ENCODE results near the gene ANXA2. TPM values are rescaled to one million over a fixed set of nuclear protein-coding genes. Genes with fewer than 3 reads are reported as not detected.

Gene ANXA2
- total and polyA plus RNA-seq, 8 donors: 123 to 476 (median 260) TPM

DNA sequence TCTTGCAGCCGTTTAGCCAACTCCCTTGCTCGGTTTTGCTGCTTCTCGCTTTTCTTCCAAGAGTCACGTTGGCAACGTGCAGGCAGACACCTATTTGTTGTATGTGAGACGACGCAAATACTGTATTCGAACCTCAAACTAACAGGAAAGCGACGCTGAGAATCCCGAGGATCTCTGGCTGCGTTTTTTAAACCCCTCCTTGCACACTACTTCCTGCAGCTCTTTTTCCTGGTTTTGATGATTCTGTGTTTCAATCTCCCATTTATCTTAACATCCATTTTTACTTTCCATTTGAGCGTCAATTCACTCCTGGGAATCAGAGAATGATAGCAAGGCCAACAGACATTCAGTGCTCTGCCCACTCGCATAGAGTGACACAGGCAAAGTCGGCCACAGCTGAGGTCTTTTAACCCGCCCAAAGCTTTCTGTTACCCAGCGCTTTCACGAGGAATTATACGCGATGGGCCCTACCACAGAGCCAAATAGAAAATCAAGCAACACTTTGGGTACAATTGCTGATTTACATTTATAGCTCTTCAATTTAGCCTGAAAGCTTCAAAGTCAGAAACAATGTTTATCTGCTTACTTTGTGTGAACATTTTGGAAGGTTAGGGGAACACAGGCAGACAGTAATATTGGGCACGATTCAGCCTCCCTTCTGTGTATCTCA lies 1.6 kb upstream of the ANXA2 start:
- FAIRE-seq: no peak
- WGBS, 2 donors: 73 to 76% methylated on average over 21 of the region's 21 CpGs
- Histone ChIP-seq H3K36me3 (no peaks in the 10 kb centered on the region), H3K27ac (no peak overlapping the region), H3K27me3 (no peaks in the 10 kb centered on the region), H3K4me1 (peaks cover 0 to 6% (median 4%) of the 10 kb centered on the region in 3 donors), H3K4me3 (no peak overlapping the region), H3K9me3 (no peaks in the 10 kb centered on the region)
- DNase-seq: no peak
- TF ChIP-seq, protein P1, sequence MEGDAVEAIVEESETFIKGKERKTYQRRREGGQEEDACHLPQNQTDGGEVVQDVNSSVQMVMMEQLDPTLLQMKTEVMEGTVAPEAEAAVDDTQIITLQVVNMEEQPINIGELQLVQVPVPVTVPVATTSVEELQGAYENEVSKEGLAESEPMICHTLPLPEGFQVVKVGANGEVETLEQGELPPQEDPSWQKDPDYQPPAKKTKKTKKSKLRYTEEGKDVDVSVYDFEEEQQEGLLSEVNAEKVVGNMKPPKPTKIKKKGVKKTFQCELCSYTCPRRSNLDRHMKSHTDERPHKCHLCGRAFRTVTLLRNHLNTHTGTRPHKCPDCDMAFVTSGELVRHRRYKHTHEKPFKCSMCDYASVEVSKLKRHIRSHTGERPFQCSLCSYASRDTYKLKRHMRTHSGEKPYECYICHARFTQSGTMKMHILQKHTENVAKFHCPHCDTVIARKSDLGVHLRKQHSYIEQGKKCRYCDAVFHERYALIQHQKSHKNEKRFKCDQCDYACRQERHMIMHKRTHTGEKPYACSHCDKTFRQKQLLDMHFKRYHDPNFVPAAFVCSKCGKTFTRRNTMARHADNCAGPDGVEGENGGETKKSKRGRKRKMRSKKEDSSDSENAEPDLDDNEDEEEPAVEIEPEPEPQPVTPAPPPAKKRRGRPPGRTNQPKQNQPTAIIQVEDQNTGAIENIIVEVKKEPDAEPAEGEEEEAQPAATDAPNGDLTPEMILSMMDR (IDR thresholded peaks at IDR 0.05): no peak
- ATAC-seq: no peak
- intact Hi-C loops (cut with DNase I): no loop called here

DNA sequence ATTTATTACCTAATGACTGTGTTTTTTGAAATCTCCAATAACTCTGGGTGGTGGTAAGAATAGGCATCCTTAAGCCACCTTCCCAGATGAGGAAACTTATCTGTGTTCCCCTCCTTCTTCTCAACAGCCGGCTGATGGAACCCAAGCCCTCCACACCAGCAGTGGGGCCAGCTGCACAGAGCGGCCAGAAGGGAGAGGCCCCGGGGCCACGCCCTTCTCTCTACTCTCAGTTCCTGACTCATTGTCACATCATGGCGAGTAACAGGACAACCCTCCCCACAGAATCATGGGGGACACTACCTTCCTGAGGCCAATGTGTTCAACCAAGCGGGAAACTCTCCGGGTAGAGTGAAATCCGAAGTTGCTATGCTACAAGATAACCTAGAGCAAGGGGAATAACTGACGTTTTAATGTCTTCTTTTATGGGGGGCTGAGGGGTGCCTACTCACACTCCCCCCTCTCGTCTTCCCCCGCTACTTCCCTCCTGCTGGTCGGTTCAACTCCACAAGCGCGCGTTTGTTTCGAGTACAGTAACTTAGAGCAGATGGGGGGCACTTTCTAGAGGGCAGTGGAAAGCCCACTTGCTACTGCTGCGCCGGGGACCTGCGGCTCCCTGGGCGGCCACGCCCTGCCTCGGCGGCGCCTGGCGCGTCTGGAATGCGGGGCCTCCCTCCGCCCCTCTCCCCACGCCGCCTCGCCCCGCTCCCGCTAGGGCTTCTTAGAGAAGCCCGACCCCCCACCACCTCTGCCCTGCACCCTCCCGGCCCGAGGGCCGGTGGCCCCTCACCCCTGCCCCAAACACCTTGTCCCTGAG lies 621 bp downstream of the ANXA2 start:
- TF ChIP-seq, protein P1 (IDR thresholded peaks at IDR 0.05): no peak
- DNase-seq (peak; percentile 39 to 76 (median 57)), ATAC-seq (peak; percentile 29 to 48 (median 43)), FAIRE-seq (no peak)
- no peaks in the 10 kb centered on the region for H3K9me3 ChIP-seq
- no peaks in the 10 kb centered on the region for H3K27me3 ChIP-seq
- peaks cover 0 to 23% (median 19%) of the 10 kb centered on the region in 3 donors for H3K4me1 ChIP-seq
- peak overlapping the region; percentile 84 to 90 (median 86) for H3K27ac ChIP-seq
- 12% methylated on average over 26 to 37 of the region's 37 CpGs for WGBS, 2 donors
- no peaks in the 10 kb centered on the region for H3K36me3 ChIP-seq
- H3K4me3 ChIP-seq: peak overlapping the region; percentile 64 to 79 (median 68)
- intact Hi-C loops (cut with DNase I): no loop called here

DNA sequence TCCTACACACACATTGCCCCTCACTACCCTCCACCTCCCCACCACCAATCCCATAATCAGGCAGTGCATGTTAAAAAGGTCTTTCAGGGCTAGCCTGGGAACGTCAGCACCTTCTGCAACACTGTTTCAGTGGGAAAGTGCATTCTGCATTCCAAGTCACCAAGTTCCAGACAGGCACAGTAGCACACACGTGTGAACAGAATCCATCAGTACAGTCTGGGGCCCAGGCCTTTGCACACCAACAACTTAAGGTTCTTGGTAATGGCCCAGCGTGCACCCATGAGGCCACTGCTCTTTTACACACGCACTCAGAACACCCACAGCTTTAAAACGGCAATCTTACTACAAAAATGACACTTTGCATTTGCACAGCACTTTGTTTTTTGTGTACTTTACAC lies 1.2 kb downstream of the ANXA2 start:
- Histone ChIP-seq H3K27me3 (no peaks in the 10 kb centered on the region), H3K27ac (peak overlapping the region; percentile 4 to 90 (median 86)), H3K4me3 (peak overlapping the region; percentile 64 to 79 (median 68)), H3K4me1 (peaks cover 0 to 29% (median 20%) of the 10 kb centered on the region in 3 donors), H3K9me3 (no peaks in the 10 kb centered on the region), H3K36me3 (no peaks in the 10 kb centered on the region)
- DNase-seq (no peak), FAIRE-seq (no peak), ATAC-seq (no peak)
- WGBS, 2 donors: 54 to 58% methylated on average over 5 of the region's 5 CpGs
- TF ChIP-seq, protein P1 (IDR thresholded peaks at IDR 0.05): no peak
- intact Hi-C loops (cut with DNase I): no loop called here

DNA sequence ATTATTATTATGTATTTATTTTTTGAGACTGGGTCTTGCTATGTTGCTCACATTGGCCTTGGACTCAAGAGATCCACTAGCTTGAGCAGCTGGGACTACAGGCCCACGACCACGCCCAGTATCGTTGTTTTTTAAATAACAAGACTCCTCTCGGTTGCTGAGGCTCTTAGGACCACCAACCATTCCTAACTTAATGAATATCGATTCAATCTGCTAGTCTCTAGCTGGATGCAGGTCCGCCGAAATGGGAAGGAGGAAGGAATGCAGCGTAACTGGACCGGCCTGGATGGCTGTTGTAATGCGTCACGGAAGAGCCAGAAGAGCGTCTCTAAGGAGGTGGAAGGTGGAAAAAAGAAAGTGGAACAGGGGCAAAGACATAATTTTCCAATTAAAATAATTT lies 1.7 kb downstream of the ANXA2 start:
- Histone ChIP-seq H3K4me1 (peaks cover 0 to 33% (median 24%) of the 10 kb centered on the region in 3 donors), H3K9me3 (no peaks in the 10 kb centered on the region), H3K4me3 (peak overlapping the region in 3 of 4 donors; percentile 64 to 79 (median 70)), H3K36me3 (no peaks in the 10 kb centered on the region), H3K27me3 (no peaks in the 10 kb centered on the region), H3K27ac (peak overlapping the region in 3 of 4 donors; percentile 84 to 90 (median 89))
- 61 to 67% methylated on average over 12 of the region's 12 CpGs for WGBS, 2 donors
- FAIRE-seq (no peak), DNase-seq (no peak), ATAC-seq (no peak)
- TF ChIP-seq, protein P1 (IDR thresholded peaks at IDR 0.05): no peak
- intact Hi-C loops (cut with DNase I): no loop called here

All from pancreas (tissue), 10 donors.